Measurements from ENCODE around the gene FRYL. TPM values are rescaled to one million over a fixed set of nuclear protein-coding genes. Genes with fewer than 3 reads are reported as not detected.

Gene FRYL
- total RNA-seq, 4 donors from 2014 or later: 43.2 to 92.5 (median 62.1) TPM

GRCh38 chr4:48499551-48500066 is 280.5 kb downstream of the FRYL start:
- Histone ChIP-seq H3K4me3 (no peak overlapping the region), H3K9me3 (no peaks in the 10 kb centered on the region), H3K27me3 (no peaks in the 10 kb centered on the region), H3K36me3 (peaks cover 0 to 51% of the 10 kb centered on the region in 2 donors), H3K27ac (no peak overlapping the region), H3K4me1 (no peaks in the 10 kb centered on the region)
- WGBS, 2 donors (ENCODE audit: low coverage in 1 of 2): 81 to 85% methylated on average over 3 of the region's 3 CpGs
- TF ChIP-seq EP300 (IDR thresholded peaks at IDR 0.05) (no peak), POLR2A (IDR thresholded peaks at IDR 0.05) (no peak), POLR2AphosphoS5 (IDR thresholded peaks at IDR 0.05) (no peak), CTCF (IDR thresholded peaks at IDR 0.05) (no peak)
- no peak for ATAC-seq

- ATAC-seq: no peak
- H3K9me3 ChIP-seq: no peaks in the 10 kb centered on the region
- no peak overlapping the region for H3K27ac ChIP-seq
- no peaks in the 10 kb centered on the region for H3K27me3 ChIP-seq
- peaks cover 0 to 46% of the 10 kb centered on the region in 2 donors for H3K36me3 ChIP-seq
- TF ChIP-seq CTCF (IDR thresholded peaks at IDR 0.05) (no peak), POLR2A (IDR thresholded peaks at IDR 0.05) (no peak), EP300 (IDR thresholded peaks at IDR 0.05) (no peak)
- 92 to 94% methylated on average over 4 of the region's 4 CpGs for WGBS, 2 donors (ENCODE audit: low coverage in 1 of 2)
- H3K4me1 ChIP-seq: no peaks in the 10 kb centered on the region
- H3K4me3 ChIP-seq: no peak overlapping the region
Measured at GRCh38 chr4:48498895-48499294, 281.2 kb downstream of the FRYL start.

GRCh38 chr4:48495941-48496340 is 284.1 kb downstream of the FRYL start:
- Histone ChIP-seq H3K4me3 (no peak overlapping the region), H3K4me1 (peaks cover 0 to 3% (median 0%) of the 10 kb centered on the region in 3 donors), H3K9me3 (no peaks in the 10 kb centered on the region), H3K27me3 (peaks cover 13% of the 10 kb centered on the region), H3K36me3 (peaks cover 0 to 30% of the 10 kb centered on the region in 2 donors), H3K27ac (no peak overlapping the region)
- TF ChIP-seq POLR2A (IDR thresholded peaks at IDR 0.05) (no peak), POLR2AphosphoS5 (IDR thresholded peaks at IDR 0.05) (no peak), EP300 (IDR thresholded peaks at IDR 0.05) (no peak), CTCF (IDR thresholded peaks at IDR 0.05) (no peak)
- ATAC-seq: no peak
- WGBS, 2 donors (ENCODE audit: low coverage in 1 of 2): 96% methylated on average over 2 of the region's 2 CpGs

- TF ChIP-seq POLR2AphosphoS5 (IDR thresholded peaks at IDR 0.05): no peak
- TF ChIP-seq CTCF (IDR thresholded peaks at IDR 0.05): no peak
- no peak for TF ChIP-seq POLR2A (IDR thresholded peaks at IDR 0.05)
- no peak for TF ChIP-seq EP300 (IDR thresholded peaks at IDR 0.05)
- ATAC-seq: no peak
- WGBS, 2 donors (ENCODE audit: low coverage in 1 of 2): 82 to 92% methylated on average over 2 to 4 of the region's 4 CpGs
Measured at GRCh38 chr4:48493452-48494100, 286.5 kb downstream of the FRYL start.

More at GRCh38 chr4:48493452-48494100, 286.5 kb downstream of the FRYL start:
- no peaks in the 10 kb centered on the region for H3K9me3 ChIP-seq
- H3K27me3 ChIP-seq: peaks cover 37% of the 10 kb centered on the region
- no peak overlapping the region for H3K27ac ChIP-seq
- H3K4me1 ChIP-seq: peaks cover 0 to 17% (median 0%) of the 10 kb centered on the region in 3 donors
- H3K36me3 ChIP-seq: peaks cover 0 to 7% of the 10 kb centered on the region in 2 donors
- no peak overlapping the region for H3K4me3 ChIP-seq
